ENCODE measurements around the gene TMEM150C. TPM values are rescaled to one million over a fixed set of nuclear protein-coding genes. Genes with fewer than 3 reads are reported as not detected.

The TMEM150C gene
- polyA plus RNA-seq, 1 donor (not counting 4 experiments of a cell fraction or from before 2014, with no cell fraction given), result 0.07 TPM

DNA sequence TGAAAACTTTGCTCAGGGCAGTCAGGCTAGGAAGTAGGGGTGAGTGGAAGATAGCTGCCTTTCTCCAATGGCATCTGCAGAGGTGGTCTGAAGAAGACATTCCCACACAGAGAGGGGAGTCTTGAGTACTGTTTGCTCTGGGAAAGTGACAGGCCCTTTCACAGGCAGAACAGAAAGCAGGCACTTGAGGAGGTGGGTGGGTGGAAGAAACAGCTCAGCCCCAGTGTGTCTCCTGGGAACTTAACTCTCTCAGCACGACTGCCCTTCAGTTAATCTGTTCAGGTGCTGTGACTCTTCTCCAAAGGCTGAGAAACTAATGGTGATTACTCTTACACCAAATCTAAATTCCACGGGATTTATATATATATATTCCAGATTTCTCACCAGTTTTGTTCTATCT lies 103.1 kb downstream of the TMEM150C start:
- no peaks in the 10 kb centered on the region for H3K9me1 ChIP-seq (ENCODE audit: control insufficient read depth, extremely low read depth, insufficient read depth, low read length)
- H3K4me1 ChIP-seq (ENCODE audit: control insufficient read depth, extremely low read depth, insufficient read depth, low read length), result no peaks in the 10 kb centered on the region
- no peak overlapping the region for H3K27ac ChIP-seq (ENCODE audit: control insufficient read depth, insufficient read depth, low read length)
- dilution Hi-C loops (cut with MboI; ENCODE audit: extremely low pct_ligation_motif_present, low sequenced_read_pairs), result no loop called here
- no peak overlapping the region for H3K4me3 ChIP-seq (ENCODE audit: control insufficient read depth in 2 of 3, extremely low read depth in 1 of 3, insufficient read depth in 2 of 3, low read depth in 1 of 3, low read length in 3 of 3)
- no peak for DNase-seq (ENCODE audit: low read depth, low spot score)
- H3K36me3 ChIP-seq (ENCODE audit: control insufficient read depth in 2 of 2, extremely low read depth in 1 of 2, insufficient read depth in 2 of 2, low read length in 2 of 2), result peaks cover 14 to 21% of the 10 kb centered on the region in 2 experiments
- H3K79me2 ChIP-seq (ENCODE audit: control insufficient read depth, insufficient read depth, low read length), result peaks cover 3% of the 10 kb centered on the region
- no peak overlapping the region for H3K9ac ChIP-seq (ENCODE audit: control insufficient read depth, extremely low read depth, insufficient read depth, low read length)
- no peaks in the 10 kb centered on the region for H3K9me3 ChIP-seq (ENCODE audit: control insufficient read depth, low read depth, low read length)
- no peaks in the 10 kb centered on the region for H4K20me1 ChIP-seq (ENCODE audit: control insufficient read depth, extremely low read depth, insufficient read depth, low read length)
- H3K27me3 ChIP-seq (ENCODE audit: control insufficient read depth, extremely low read depth, insufficient read depth, low read length), result no peaks in the 10 kb centered on the region
- TF ChIP-seq EZH2 (IDR thresholded peaks at IDR 0.05; ENCODE audit: low read length) (no peak), CTCF (optimal IDR thresholded peaks at IDR 0.05 in 1 of 3, IDR thresholded peaks at IDR 0.05 in 1 of 3, conservative IDR thresholded peaks at IDR 0.05 in 1 of 3; ENCODE audit: extremely low read depth in 1 of 3, insufficient read depth in 2 of 3, low read length in 3 of 3) (no peak)
- no peak overlapping the region for H2AFZ ChIP-seq (ENCODE audit: control insufficient read depth, low read length)
- H3K4me2 ChIP-seq (ENCODE audit: control insufficient read depth, extremely low read depth, insufficient read depth, low read depth, low read length), result no peak overlapping the region
- FAIRE-seq, result no peak

DNA sequence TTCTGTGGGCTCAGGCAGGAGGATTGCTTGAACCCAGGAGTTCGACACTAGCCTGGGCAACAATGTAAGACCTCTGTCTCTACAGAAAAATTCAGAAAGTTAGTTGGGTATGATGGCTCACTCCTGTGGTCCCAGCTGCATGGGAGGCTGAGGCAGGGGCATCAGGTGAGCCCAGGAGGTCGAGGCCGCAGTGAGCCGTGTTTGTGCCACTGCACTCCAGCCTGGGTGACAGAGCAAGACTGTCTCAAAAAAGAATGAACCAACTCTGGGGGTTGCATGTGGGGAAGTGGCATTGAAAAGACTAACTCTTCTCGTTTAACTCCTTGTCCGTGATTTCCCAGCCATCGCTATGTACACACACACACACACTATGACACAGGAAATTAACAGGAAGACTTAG lies 104.5 kb downstream of the TMEM150C start:
- dilution Hi-C loops (cut with MboI; ENCODE audit: extremely low pct_ligation_motif_present, low sequenced_read_pairs), result no loop called here
- FAIRE-seq (no peak), DNase-seq (ENCODE audit: low read depth, low spot score) (no peak)
- H3K4me1 ChIP-seq (ENCODE audit: control insufficient read depth, extremely low read depth, insufficient read depth, low read length), result no peaks in the 10 kb centered on the region
- no peaks in the 10 kb centered on the region for H3K27me3 ChIP-seq (ENCODE audit: control insufficient read depth, extremely low read depth, insufficient read depth, low read length)
- no peaks in the 10 kb centered on the region for H3K9me1 ChIP-seq (ENCODE audit: control insufficient read depth, extremely low read depth, insufficient read depth, low read length)
- TF ChIP-seq CTCF (optimal IDR thresholded peaks at IDR 0.05 in 1 of 3, IDR thresholded peaks at IDR 0.05 in 1 of 3, conservative IDR thresholded peaks at IDR 0.05 in 1 of 3; ENCODE audit: extremely low read depth in 1 of 3, insufficient read depth in 2 of 3, low read length in 3 of 3) (no peak), EZH2 (IDR thresholded peaks at IDR 0.05; ENCODE audit: low read length) (no peak)
- no peaks in the 10 kb centered on the region for H3K9me3 ChIP-seq (ENCODE audit: control insufficient read depth, low read depth, low read length)
- H2AFZ ChIP-seq (ENCODE audit: control insufficient read depth, low read length), result no peak overlapping the region
- H3K4me3 ChIP-seq (ENCODE audit: control insufficient read depth in 2 of 3, extremely low read depth in 1 of 3, insufficient read depth in 2 of 3, low read depth in 1 of 3, low read length in 3 of 3), result no peak overlapping the region
- no peak overlapping the region for H3K4me2 ChIP-seq (ENCODE audit: control insufficient read depth, extremely low read depth, insufficient read depth, low read depth, low read length)
- H3K36me3 ChIP-seq (ENCODE audit: control insufficient read depth in 2 of 2, extremely low read depth in 1 of 2, insufficient read depth in 2 of 2, low read length in 2 of 2), result peaks cover 14 to 21% of the 10 kb centered on the region in 2 experiments
- no peaks in the 10 kb centered on the region for H4K20me1 ChIP-seq (ENCODE audit: control insufficient read depth, extremely low read depth, insufficient read depth, low read length)
- no peak overlapping the region for H3K27ac ChIP-seq (ENCODE audit: control insufficient read depth, insufficient read depth, low read length)
- no peak overlapping the region for H3K9ac ChIP-seq (ENCODE audit: control insufficient read depth, extremely low read depth, insufficient read depth, low read length)
- H3K79me2 ChIP-seq (ENCODE audit: control insufficient read depth, insufficient read depth, low read length), result peaks cover 8% of the 10 kb centered on the region
